Tibial artery (tissue), 4 donors: ENCODE data around the gene LMNA.

Experiments
- DNase-seq, 2 donors: peaks; one replicate each; pipeline ENCODE4 v3.0.0-alpha.2; 2019
- H3K27ac ChIP-seq, 2 donors: fragments of 200-600 bp; sonication (generic) in 1 of 2; 1 replicate in 1 of 2; 2 replicates in 1 of 2; pipeline ENCODE4 v1.5.1; 2018 to 2019; ENCODE audit warnings: mild to moderate bottlenecking in 1 of 2
- H3K27me3 ChIP-seq, 2 donors: fragments of 200-600 bp; sonication (generic) in 1 of 2; one replicate each; pipeline versions ENCODE4 v1.5.1 to v1.6.0; 2016 to 2019
- H3K36me3 ChIP-seq, 3 donors: fragments of 200-600 bp; sonication (generic) in 2 of 3; one replicate each; pipeline ENCODE4 v1.5.1; 2016 to 2019; ENCODE audit warnings: mild to moderate bottlenecking in 2 of 3
- H3K4me1 ChIP-seq, 4 donors: fragments of 200-600 bp; sonication (generic) in 2 of 4; 1 replicate in 3 of 4; 2 replicates in 1 of 4; pipeline ENCODE4 v1.5.1; 2016 to 2019
- H3K4me3 ChIP-seq, 2 donors: fragments of 200-600 bp; sonication (generic) in 1 of 2; 1 replicate in 1 of 2; 2 replicates in 1 of 2; pipeline ENCODE4 v1.5.1; 2018 to 2019; ENCODE audit warnings: mild to moderate bottlenecking in 2 of 2
- H3K9me3 ChIP-seq, 3 donors: fragments of 200-600 bp; sonication (generic) in 1 of 3; one replicate each; pipeline ENCODE4 v1.5.1; 2016 to 2019
- intact Hi-C: fragments of 100-400 bp; cut with DNase I; formaldehyde crosslinking; loops from one replicate; pipeline ENCODE4 v1.15.0; 2023; ENCODE audit warnings: low total_unique reads
- TF ChIP-seq, protein P1 (sequence below), 2 experiments: fragments of 200-600 bp in 1 of 2; fragments of 450-650 bp in 1 of 2; IDR thresholded peaks; one replicate each; pipeline ENCODE4 v1.5.1; 2017 to 2019; ENCODE audit warnings: antibody characterized with exemption in 2 of 2, mild to moderate bottlenecking in 1 of 2, moderate library complexity in 1 of 2

The LMNA gene

DNA sequence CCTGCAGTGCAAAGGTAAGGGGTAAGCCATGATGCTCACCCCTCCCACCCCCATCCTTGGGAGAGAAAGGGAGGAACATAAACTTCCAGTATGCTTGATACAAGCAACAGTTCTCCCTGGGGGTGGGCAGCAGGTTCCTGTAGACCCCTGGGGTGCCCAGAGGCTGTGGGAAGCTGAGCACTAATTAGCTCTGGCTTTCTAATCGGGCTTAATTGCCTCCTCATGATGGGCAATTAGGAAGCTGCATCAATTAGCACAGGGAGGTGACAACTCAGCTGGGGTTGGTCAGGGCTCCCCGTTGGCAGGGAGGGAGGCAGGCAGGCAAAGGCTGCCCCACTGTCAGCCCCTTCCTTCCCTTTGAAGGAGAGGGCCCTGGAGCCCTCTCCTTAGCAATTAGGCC is 15.7 kb upstream of the LMNA start:
- no peak for DNase-seq
- Histone ChIP-seq H3K9me3 (no peaks in the 10 kb centered on the region), H3K4me3 (no peak overlapping the region), H3K27ac (peak overlapping the region in 1 of 2 donors; percentile 86), H3K27me3 (no peaks in the 10 kb centered on the region), H3K4me1 (peaks cover 5 to 54% (median 41%) of the 10 kb centered on the region in 4 donors), H3K36me3 (no peaks in the 10 kb centered on the region)
- intact Hi-C loops = no loop called here
- TF ChIP-seq, protein P1, sequence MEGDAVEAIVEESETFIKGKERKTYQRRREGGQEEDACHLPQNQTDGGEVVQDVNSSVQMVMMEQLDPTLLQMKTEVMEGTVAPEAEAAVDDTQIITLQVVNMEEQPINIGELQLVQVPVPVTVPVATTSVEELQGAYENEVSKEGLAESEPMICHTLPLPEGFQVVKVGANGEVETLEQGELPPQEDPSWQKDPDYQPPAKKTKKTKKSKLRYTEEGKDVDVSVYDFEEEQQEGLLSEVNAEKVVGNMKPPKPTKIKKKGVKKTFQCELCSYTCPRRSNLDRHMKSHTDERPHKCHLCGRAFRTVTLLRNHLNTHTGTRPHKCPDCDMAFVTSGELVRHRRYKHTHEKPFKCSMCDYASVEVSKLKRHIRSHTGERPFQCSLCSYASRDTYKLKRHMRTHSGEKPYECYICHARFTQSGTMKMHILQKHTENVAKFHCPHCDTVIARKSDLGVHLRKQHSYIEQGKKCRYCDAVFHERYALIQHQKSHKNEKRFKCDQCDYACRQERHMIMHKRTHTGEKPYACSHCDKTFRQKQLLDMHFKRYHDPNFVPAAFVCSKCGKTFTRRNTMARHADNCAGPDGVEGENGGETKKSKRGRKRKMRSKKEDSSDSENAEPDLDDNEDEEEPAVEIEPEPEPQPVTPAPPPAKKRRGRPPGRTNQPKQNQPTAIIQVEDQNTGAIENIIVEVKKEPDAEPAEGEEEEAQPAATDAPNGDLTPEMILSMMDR (IDR thresholded peaks at IDR 0.05) = no peak

- no peaks in the 10 kb centered on the region for H3K27me3 ChIP-seq
- H3K4me1 ChIP-seq = peaks cover 5 to 59% (median 46%) of the 10 kb centered on the region in 4 donors
- DNase-seq = no peak
- peak overlapping the region in 1 of 2 donors; percentile 86 for H3K27ac ChIP-seq
- TF ChIP-seq, protein P1 (IDR thresholded peaks at IDR 0.05) = no peak
- no peaks in the 10 kb centered on the region for H3K9me3 ChIP-seq
- no peak overlapping the region for H3K4me3 ChIP-seq
- no peaks in the 10 kb centered on the region for H3K36me3 ChIP-seq
- intact Hi-C loops = no loop called here
Measured at GRCh38 chr1:156099282-156099681, 15.2 kb upstream of the LMNA start.

GRCh38 chr1:156100205-156100995 is 14.1 kb upstream of the LMNA start:
- Histone ChIP-seq H3K4me3 (no peak overlapping the region), H3K9me3 (no peaks in the 10 kb centered on the region), H3K27ac (peak overlapping the region; percentile 94 to 97), H3K4me1 (peaks cover 7 to 70% (median 57%) of the 10 kb centered on the region in 4 donors), H3K27me3 (no peaks in the 10 kb centered on the region), H3K36me3 (no peaks in the 10 kb centered on the region)
- intact Hi-C loops = no loop called here
- DNase-seq = no peak
- TF ChIP-seq, protein P1 (IDR thresholded peaks at IDR 0.05) = no peak

DNA sequence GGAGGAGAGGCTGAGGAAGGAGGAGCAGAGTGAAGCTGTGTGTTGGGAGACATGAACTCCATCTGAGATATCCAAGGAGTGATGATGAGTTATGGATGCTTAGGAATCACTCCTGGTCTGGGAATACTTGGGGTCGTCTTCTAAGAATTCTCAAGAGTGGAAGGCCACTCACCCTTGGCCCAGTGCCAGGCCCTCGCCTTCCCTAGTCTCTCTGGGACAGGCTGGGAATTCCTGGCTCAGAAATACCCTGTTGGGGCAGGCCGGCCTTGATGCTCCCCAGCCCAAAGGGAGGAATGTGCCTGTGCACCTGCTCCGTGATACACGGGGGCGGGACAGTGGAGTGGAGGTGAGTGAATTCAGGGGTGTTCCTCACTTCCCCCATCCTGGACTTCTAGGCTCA is 12.6 kb upstream of the LMNA start:
- Histone ChIP-seq H3K36me3 (no peaks in the 10 kb centered on the region), H3K4me1 (peaks cover 11 to 75% (median 60%) of the 10 kb centered on the region in 4 donors), H3K27ac (peak overlapping the region; percentile 94 to 97), H3K9me3 (no peaks in the 10 kb centered on the region), H3K4me3 (no peak overlapping the region), H3K27me3 (no peaks in the 10 kb centered on the region)
- DNase-seq = no peak
- TF ChIP-seq, protein P1 (IDR thresholded peaks at IDR 0.05) = no peak
- intact Hi-C loops = no loop called here

- Histone ChIP-seq H3K27me3 (no peaks in the 10 kb centered on the region), H3K9me3 (no peaks in the 10 kb centered on the region), H3K27ac (peak overlapping the region; percentile 94 to 97), H3K4me3 (peak overlapping the region in 1 of 2 donors; percentile 10), H3K36me3 (no peaks in the 10 kb centered on the region), H3K4me1 (peaks cover 7 to 74% (median 60%) of the 10 kb centered on the region in 4 donors)
- no peak for DNase-seq
- TF ChIP-seq, protein P1 (IDR thresholded peaks at IDR 0.05) = no peak
- intact Hi-C loops = no loop called here
Measured at GRCh38 chr1:156102633-156103511, 11.6 kb upstream of the LMNA start.
